Liver (tissue), 3 donors: ENCODE measurements around the gene SHQ1.
A peak's percentile ranks its signal among the peaks of the same experiment; 100 is the strongest.

Experiments used
- MAX ChIP-seq: IDR thresholded peaks from 2 replicates; pipeline ENCODE4 v1.6.1; 2016; ENCODE audit warnings: antibody characterized with exemption
- RAD21 ChIP-seq, 2 donors: IDR thresholded peaks; 2 replicates each; pipeline ENCODE4 v1.6.1; 2016; ENCODE audit warnings: antibody characterized with exemption in 2 of 2, mild to moderate bottlenecking in 2 of 2
- TAF1 ChIP-seq: conservative IDR thresholded peaks from 2 replicates; pipeline ENCODE4 v1.6.1; 2016; ENCODE audit warnings: antibody characterized with exemption, mild to moderate bottlenecking
- TF ChIP-seq, protein P1 (sequence below): fragments of 150-350 bp; IDR thresholded peaks from 2 replicates; pipeline ENCODE4 v1.5.1; 2017; ENCODE audit warnings: improper control_type of control experiment, low read depth, low read length; ENCODE audit not compliant: missing input control
- donor health status: healthy.
- donor health status: healthy.

DNA sequence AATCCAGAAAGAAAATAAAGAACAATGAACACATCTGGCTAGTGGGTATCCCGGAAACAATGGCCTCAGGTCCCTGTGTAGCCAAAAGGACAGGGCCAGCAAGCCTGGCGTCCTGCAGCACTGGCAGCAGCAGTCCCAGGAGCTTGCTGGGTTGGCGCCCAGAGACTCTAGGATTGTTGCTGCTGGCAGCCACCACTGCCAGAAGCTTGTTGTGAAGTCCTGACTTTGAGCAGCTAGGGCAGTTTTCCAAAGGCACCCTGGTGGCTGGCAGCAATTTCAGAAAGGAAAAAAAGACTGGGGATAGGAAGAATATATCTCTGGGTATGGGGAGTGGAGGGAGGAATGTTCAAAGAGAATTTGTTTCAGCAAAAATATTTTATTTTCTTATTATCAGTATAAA lies 11.3 kb downstream of the SHQ1 start:
- TF ChIP-seq, protein P1, sequence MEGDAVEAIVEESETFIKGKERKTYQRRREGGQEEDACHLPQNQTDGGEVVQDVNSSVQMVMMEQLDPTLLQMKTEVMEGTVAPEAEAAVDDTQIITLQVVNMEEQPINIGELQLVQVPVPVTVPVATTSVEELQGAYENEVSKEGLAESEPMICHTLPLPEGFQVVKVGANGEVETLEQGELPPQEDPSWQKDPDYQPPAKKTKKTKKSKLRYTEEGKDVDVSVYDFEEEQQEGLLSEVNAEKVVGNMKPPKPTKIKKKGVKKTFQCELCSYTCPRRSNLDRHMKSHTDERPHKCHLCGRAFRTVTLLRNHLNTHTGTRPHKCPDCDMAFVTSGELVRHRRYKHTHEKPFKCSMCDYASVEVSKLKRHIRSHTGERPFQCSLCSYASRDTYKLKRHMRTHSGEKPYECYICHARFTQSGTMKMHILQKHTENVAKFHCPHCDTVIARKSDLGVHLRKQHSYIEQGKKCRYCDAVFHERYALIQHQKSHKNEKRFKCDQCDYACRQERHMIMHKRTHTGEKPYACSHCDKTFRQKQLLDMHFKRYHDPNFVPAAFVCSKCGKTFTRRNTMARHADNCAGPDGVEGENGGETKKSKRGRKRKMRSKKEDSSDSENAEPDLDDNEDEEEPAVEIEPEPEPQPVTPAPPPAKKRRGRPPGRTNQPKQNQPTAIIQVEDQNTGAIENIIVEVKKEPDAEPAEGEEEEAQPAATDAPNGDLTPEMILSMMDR = peak; percentile 39
- TF ChIP-seq MAX (peak; percentile 48), TAF1 (no peak), RAD21 (IDR thresholded peaks at IDR 0.05) (peak; percentile 57 to 71)
